HG02885 (cell line): ENCODE data around the gene FOLR2.

Source experiments
- ATAC-seq: cut with Tn5 transposase; IDR thresholded peaks from one replicate; pipeline ENCODE4 v1.9.1; 2021; ENCODE audit warnings: mild to moderate bottlenecking; ENCODE audit not compliant: unreplicated experiment, poor library complexity

The FOLR2 gene

GRCh38 chr11:72239849-72240460 lies 23.4 kb downstream of the FOLR2 start:
- no peak for ATAC-seq

- ATAC-seq = no peak
Observed at GRCh38 chr11:72240461-72241290, 24.1 kb downstream of the FOLR2 start.

GRCh38 chr11:72241291-72241781 lies 24.7 kb downstream of the FOLR2 start:
- no peak for ATAC-seq

GRCh38 chr11:72242141-72242540 lies 25.5 kb downstream of the FOLR2 start:
- no peak for ATAC-seq

- ATAC-seq = no peak
Observed at GRCh38 chr11:72243173-72244059, 26.8 kb downstream of the FOLR2 start.

- ATAC-seq = no peak
Observed at GRCh38 chr11:72244060-72244360, 27.4 kb downstream of the FOLR2 start, which contains the start of gene PHOX2A. Gene PHOX2A (minus strand): TSS chr11:72244176. CDS start chr11:72244004, 172 bp downstream.

- ATAC-seq = no peak
Observed at GRCh38 chr11:72244361-72245262, 28.0 kb downstream of the FOLR2 start.

- ATAC-seq = no peak
Observed at GRCh38 chr11:72245263-72245816, 28.7 kb downstream of the FOLR2 start.

GRCh38 chr11:72247584-72247983 lies 31.0 kb downstream of the FOLR2 start:
- ATAC-seq = no peak

GRCh38 chr11:72249961-72250360 lies 33.4 kb downstream of the FOLR2 start:
- ATAC-seq = no peak

GRCh38 chr11:72250661-72251464 lies 34.3 kb downstream of the FOLR2 start:
- no peak for ATAC-seq

GRCh38 chr11:72251614-72252013 lies 35.0 kb downstream of the FOLR2 start:
- ATAC-seq = no peak

GRCh38 chr11:72253392-72253791 lies 36.8 kb downstream of the FOLR2 start:
- no peak for ATAC-seq

GRCh38 chr11:72254299-72254993 lies 37.9 kb downstream of the FOLR2 start:
- no peak for ATAC-seq

- no peak for ATAC-seq
Observed at GRCh38 chr11:72257570-72257969, 41.0 kb downstream of the FOLR2 start.

GRCh38 chr11:72259490-72259889 lies 42.9 kb downstream of the FOLR2 start:
- ATAC-seq = no peak

GRCh38 chr11:72260574-72260973 lies 44.0 kb downstream of the FOLR2 start:
- ATAC-seq = no peak

- no peak for ATAC-seq
Observed at GRCh38 chr11:72263361-72263760, 46.8 kb downstream of the FOLR2 start.
